ENCODE results near the gene FUT2. TPM values are rescaled to one million over a fixed set of nuclear protein-coding genes. Genes with fewer than 3 reads are reported as not detected.
A peak's percentile ranks its signal among the peaks of the same experiment; 100 is the strongest.
"Not testable (repeated sequence)": the region's sequence is repeated elsewhere in the genome, so short reads cannot be mapped to it uniquely, and the experiment has no call there.

The FUT2 gene
- polyA plus RNA-seq, 1 donor = 3.5 TPM

- no peak for DNase-seq
These were observed 6.9 kb downstream of the FUT2 start for GRCh38 chr19:48702701-48703100.

DNA sequence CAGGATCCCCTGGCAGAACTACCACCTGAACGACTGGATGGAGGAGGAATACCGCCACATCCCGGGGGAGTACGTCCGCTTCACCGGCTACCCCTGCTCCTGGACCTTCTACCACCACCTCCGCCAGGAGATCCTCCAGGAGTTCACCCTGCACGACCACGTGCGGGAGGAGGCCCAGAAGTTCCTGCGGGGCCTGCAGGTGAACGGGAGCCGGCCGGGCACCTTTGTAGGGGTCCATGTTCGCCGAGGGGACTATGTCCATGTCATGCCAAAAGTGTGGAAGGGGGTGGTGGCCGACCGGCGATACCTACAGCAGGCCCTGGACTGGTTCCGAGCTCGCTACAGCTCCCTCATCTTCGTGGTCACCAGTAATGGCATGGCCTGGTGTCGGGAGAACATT, 7.5 kb downstream of the FUT2 start:
- DNase-seq = no peak

DNA sequence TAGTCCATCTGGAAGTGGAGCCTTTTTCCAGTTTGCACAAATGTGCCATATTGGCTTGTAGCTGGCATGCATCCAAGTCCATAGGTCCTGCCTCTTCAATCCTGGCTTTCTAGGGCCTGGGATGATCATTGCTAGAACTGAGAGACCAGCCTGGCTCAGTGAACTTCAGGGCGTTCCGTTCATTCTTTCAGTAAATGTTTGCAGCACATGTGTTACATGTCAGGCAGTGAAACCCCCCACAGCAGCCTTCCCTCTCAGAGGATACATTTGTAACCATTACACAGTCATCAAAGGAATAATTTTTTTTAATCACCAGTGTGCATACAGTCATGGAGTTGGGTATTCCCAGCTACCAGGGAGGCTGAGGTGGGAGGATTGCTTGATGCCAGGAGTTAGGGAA, 9.7 kb downstream of the FUT2 start:
- DNase-seq = no peak

GRCh38 chr19:48708471-48708870, 12.7 kb downstream of the FUT2 start:
- no peak for DNase-seq

GRCh38 chr19:48711106-48711662, 15.4 kb downstream of the FUT2 start:
- no peak for DNase-seq

- DNase-seq = no peak
These were observed 17.5 kb downstream of the FUT2 start for GRCh38 chr19:48713041-48713863.

GRCh38 chr19:48713864-48714755, 18.3 kb downstream of the FUT2 start:
- DNase-seq = peak; percentile 100

- no peak for DNase-seq
These were observed 19.2 kb downstream of the FUT2 start for GRCh38 chr19:48714759-48715675.

DNA sequence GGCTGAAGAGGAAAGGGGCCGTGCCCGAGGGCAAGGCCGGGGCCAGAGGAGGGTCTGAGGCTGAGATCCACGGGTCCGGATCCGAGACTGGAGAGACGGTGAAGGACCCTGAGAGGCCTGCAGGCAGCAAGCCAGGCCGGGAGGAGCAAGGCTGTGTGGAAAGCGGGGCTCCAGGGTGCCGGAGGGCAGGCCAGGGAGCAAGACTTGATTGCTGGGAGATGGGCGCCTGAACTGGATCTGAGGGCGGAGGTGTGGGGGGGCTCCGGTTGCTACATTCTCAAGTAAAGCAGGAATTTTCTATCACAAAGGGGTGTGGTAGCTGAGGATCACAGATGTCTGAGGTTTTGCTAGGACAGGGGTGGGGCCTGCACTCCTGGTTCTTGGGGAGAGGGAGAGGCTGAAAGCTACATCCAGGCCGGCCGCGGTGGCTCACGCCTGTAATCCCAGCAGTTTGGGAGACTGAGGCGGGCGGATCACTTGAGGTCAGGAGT, 20.0 kb downstream of the FUT2 start:
- no peak for DNase-seq

- no peak for DNase-seq
These were observed 21.0 kb downstream of the FUT2 start for GRCh38 chr19:48716562-48717291.

DNA sequence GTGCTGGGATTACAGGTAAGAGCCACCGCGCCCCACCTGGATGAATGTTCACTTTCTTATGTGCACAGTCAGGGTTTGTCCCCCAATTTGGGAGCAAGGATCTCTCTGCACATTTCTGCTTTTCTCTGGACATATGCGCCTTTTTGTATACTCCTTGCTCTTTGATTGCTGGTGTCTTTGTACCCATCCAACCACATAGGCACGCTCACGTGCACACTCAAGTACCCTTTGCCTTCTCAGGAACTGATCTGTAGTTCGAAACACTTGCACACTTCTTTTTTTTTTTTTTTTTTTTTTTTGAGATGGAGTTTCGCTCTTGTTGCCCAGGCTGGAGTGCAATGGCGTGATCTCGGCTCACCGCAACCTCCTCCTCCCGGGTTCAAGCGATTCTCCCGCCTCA, 22.3 kb downstream of the FUT2 start:
- not testable (repeated sequence) for DNase-seq

DNA sequence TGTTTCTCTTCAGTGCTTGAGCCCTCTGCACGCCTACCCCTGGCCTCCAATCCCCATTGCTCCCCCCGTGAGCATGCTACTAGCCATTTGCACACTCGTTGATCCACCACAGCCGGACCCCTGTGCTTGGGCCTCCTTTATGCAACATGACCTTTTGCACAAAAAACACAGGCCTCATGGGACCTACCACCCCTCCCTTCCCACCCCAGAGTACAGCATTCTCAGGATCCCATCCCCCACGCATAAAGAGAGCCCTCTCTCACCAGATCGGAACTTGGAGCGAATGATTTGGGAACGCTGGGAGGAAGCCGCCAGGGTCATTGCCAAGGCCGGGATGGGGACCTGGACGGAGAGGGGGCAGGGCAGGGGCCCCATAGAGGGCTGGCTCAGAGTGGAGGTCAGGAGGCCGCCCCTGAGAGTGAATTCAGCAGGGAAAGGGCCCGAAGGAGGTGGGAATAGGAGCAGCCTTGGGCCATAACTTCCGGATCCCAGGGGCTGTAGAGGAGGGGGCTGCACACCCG, 23.0 kb downstream of the FUT2 start:
- DNase-seq = no peak

DNA sequence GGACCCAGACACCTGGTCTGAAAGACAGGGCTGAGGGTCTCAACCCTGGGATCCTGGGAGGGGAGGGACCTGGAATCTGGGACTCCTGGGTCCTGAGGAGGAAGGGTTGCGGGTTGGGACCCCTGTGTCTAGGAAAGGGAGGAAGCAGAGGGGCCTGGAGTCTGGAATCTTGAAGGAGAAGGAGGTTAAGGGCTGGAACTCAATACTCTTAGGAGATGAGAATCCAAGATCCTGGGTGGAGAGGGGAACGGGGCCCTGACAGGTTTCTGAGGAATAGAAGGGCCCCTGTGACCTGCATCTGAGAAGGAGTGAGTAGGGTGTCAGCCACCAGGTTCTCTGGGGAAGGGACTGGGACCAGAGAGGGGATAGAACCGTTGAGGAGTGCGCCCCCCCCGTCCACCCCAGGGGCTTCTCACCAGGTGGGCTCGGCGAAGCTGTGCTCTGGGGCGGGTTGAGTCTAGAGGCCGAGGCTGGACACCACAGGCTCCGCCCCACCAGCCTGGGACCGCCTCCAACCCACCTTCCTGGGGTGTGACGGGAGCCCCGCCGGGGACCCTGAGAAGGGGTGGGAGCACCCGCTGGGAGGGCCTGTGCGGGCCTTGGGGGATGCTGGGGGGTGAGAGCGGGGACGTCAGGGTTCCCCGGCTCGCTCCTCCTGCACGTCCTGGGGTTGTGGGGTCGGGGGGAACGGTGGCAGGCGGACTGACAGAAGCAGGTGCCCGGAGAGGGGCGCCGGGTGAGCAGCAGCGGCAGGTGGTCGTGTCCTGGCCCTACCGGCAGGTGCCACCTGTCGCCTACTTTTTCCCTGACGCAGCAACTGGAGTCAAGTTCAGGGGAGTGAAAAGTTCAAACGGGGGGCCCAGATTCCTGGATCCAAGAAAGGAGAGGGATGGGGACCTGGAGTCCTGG, 23.7 kb downstream of the FUT2 start, which contains the start of gene MAMSTR:
Gene MAMSTR, minus strand, starts transcription at position 463 of the 909 bp plus-strand sequence. CDS start 694 bp downstream, outside the sequence.
- DNase-seq = no peak

DNA sequence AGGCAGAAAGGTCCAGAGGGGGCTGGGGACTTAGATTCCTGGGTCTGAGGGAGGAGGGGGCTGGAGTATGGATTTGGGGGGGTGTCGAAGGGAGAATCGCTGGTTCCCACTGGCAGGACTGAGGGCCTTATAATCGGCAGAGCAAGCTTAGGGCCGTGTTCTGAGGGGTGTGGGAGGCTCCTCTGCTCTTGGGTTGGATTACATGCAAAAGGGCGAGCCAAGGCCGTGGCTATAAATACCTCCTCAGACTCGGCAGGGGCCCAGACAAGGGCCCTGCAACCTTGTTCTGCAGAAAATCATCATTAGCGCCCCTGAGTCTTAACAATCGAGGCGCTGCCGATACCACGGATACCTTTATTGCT, 24.5 kb downstream of the FUT2 start:
- no peak for DNase-seq

GRCh38 chr19:48720613-48721296, 25.0 kb downstream of the FUT2 start:
- peak; percentile 99 for DNase-seq

GRCh38 chr19:48722196-48722708, 26.5 kb downstream of the FUT2 start:
- no peak for DNase-seq

DNA sequence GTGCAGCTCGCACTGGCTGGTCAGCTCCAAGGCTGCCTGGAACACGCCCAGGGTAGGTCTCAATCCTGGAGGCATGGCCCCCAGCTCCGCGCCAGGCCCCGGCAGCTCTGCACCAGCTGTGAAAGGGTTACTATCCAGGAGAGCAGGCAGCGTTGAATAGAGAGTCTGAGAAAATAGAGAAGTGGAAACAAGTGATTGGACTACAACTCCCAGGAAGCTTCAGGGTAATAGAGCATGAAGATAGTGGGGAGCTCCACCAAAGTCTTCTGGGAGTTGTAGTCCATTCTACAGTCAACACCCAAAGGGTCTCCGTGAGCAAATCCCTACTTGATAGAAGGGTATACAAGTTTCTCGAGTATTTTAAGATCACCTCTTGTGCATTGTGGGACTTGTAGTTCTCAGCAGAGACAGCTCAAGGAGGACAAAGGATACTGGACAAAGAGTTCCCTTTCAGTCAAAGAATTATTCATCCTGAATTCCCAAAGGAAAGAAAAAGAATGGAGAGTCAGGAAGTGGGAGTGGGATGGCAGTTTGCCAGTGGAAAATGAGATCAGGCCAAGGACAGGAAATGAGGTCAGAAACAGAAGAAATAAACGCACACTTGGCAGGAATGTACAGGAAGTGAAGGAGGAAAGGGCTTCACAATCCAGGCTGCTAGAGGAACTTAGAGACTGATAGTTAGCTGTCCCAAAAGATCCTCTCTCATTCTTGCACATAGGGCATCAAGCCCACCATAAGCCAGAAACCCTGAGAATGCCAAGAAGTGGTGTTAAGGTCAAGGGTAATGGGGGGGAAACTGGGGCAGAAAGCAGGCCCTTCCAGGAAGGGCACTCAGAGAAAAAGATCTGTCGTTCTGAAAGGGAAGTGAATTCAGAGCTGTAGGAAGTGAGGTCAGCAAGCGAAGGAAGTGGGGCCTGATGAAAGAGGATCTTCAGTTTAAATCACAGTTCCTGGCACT, 29.3 kb downstream of the FUT2 start:
- peak; percentile 89 for DNase-seq
